Uterus (tissue), 2 donors: ENCODE measurements around the gene NKX6-1.

Experiments
- POLR2A ChIP-seq, 2 donors: fragments of 450-650 bp; IDR thresholded peaks; one replicate each; pipeline ENCODE4 v1.6.1; 2016; ENCODE audit warnings: antibody characterized with exemption in 2 of 2, mild to moderate bottlenecking in 1 of 2, moderate library complexity in 1 of 2
- TF ChIP-seq, protein P1 (sequence below), 4 experiments: fragments of 200-600 bp in 2 of 4; fragments of 450-650 bp in 2 of 4; sonication (generic) in 2 of 4; IDR thresholded peaks; one replicate each; pipeline ENCODE4 v1.5.1; 2016 to 2019; ENCODE audit warnings: antibody characterized with exemption in 4 of 4, mild to moderate bottlenecking in 2 of 4, moderate library complexity in 1 of 4

- TF ChIP-seq POLR2A (IDR thresholded peaks at IDR 0.05), result no peak
- TF ChIP-seq, protein P1, sequence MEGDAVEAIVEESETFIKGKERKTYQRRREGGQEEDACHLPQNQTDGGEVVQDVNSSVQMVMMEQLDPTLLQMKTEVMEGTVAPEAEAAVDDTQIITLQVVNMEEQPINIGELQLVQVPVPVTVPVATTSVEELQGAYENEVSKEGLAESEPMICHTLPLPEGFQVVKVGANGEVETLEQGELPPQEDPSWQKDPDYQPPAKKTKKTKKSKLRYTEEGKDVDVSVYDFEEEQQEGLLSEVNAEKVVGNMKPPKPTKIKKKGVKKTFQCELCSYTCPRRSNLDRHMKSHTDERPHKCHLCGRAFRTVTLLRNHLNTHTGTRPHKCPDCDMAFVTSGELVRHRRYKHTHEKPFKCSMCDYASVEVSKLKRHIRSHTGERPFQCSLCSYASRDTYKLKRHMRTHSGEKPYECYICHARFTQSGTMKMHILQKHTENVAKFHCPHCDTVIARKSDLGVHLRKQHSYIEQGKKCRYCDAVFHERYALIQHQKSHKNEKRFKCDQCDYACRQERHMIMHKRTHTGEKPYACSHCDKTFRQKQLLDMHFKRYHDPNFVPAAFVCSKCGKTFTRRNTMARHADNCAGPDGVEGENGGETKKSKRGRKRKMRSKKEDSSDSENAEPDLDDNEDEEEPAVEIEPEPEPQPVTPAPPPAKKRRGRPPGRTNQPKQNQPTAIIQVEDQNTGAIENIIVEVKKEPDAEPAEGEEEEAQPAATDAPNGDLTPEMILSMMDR (IDR thresholded peaks at IDR 0.05), result no peak
Measured at GRCh38 chr4:84502955-84503373, 3.9 kb upstream of the NKX6-1 start.
